K562 (cell line): Measurements from ENCODE around the gene PSMA7. TPM values are rescaled to one million over a fixed set of nuclear protein-coding genes. Genes with fewer than 3 reads are reported as not detected.
A peak's percentile ranks its signal among the peaks of the same experiment; 100 is the strongest.

ENCODE experiments used
- BACH1 ChIP-seq: fragments of 200-800 bp; sonication (Bioruptor generic); IDR thresholded peaks from 2 replicates; pipeline ENCODE4 v1.6.1; 2016; ENCODE audit warnings: missing genetic modification characterization, missing compliant biosample characterization
- CBFB ChIP-seq: sonication (generic); formaldehyde crosslinking; IDR thresholded peaks from 2 replicates; pipeline ENCODE4 v1.4.0; 2020; ENCODE audit warnings: mild to moderate bottlenecking, missing genetic modification reagents
- DLX4 ChIP-seq: fragments of 250-450 bp; sonication (Bioruptor Pico); IDR thresholded peaks from 2 replicates; pipeline ENCODE4 v1.6.1; 2021; ENCODE audit warnings: mild to moderate bottlenecking
- GABPB2 ChIP-seq: fragments of 250-450 bp; sonication (Bioruptor Pico); conservative IDR thresholded peaks from 2 replicates; pipeline ENCODE4 v1.5.1; 2021; ENCODE audit warnings: mild to moderate bottlenecking
- HNRNPUL1 ChIP-seq: fragments of 200-400 bp; formaldehyde crosslinking; IDR thresholded peaks from 2 replicates; pipeline ENCODE4 v1.6.1; 2017; ENCODE audit warnings: low read length
- IRF9 ChIP-seq: fragments of 450-650 bp; IDR thresholded peaks from 2 replicates; pipeline ENCODE4 v1.6.1; 2016; ENCODE audit warnings: missing biosample characterization, missing genetic modification characterization
- NKRF ChIP-seq: fragments of 450-650 bp; IDR thresholded peaks from 2 replicates; pipeline ENCODE4 v1.6.1; 2016; ENCODE audit warnings: borderline replicate concordance
- NONO ChIP-seq, 2 experiments: fragments of 200-400 bp in 1 of 2; fragments of 450-650 bp in 1 of 2; formaldehyde crosslinking in 1 of 2; IDR thresholded peaks; 2 replicates each; pipeline ENCODE4 v1.6.1; 2017; ENCODE audit warnings: low read depth in 2 of 2, mild to moderate bottlenecking in 2 of 2, moderate library complexity in 2 of 2, low read length in 1 of 2
- POLR2B ChIP-seq: fragments of 450-650 bp; IDR thresholded peaks from 2 replicates; pipeline ENCODE4 v1.6.1; 2018; ENCODE audit warnings: low read depth; ENCODE audit not compliant: partially characterized antibody
- PRMT5 ChIP-seq: sonication (generic); formaldehyde crosslinking; IDR thresholded peaks from 2 replicates; pipeline ENCODE4 v1.5.0; 2020; ENCODE audit warnings: missing genetic modification reagents
- RBBP5 ChIP-seq: fragments of 200-600 bp; sonication (generic); IDR thresholded peaks from 2 replicates; pipeline ENCODE4 v1.6.1; 2012; ENCODE audit warnings: borderline replicate concordance, mild to moderate bottlenecking, low read length, control low read depth, inconsistent platforms; ENCODE audit not compliant: insufficient read depth, poor library complexity, severe bottlenecking
- ZNF175 ChIP-seq: fragments of 200-800 bp; sonication (Bioruptor generic); IDR thresholded peaks from 2 replicates; pipeline ENCODE4 v1.6.1; 2016; ENCODE audit warnings: low read depth, mild to moderate bottlenecking, missing genetic modification characterization, missing compliant biosample characterization
- ZNF41 ChIP-seq: fragments of 250-450 bp; sonication (Bioruptor Pico); conservative IDR thresholded peaks from 2 replicates; pipeline ENCODE4 v1.4.0; 2020; ENCODE audit warnings: mild to moderate bottlenecking
- ZNF592 ChIP-seq: fragments of 450-650 bp; IDR thresholded peaks from 2 replicates; pipeline ENCODE4 v1.6.1; 2017; ENCODE audit warnings: antibody characterized with exemption, mild to moderate bottlenecking
- ZNF740 ChIP-seq, 3 experiments: fragments of 200-800 bp in 1 of 3; sonication (Bioruptor generic) in 1 of 3; sonication (generic) in 1 of 3; formaldehyde crosslinking in 1 of 3; IDR thresholded peaks; 2 replicates each; pipeline versions ENCODE4 v1.6.1 to v1.8.0; 2016 to 2022; ENCODE audit warnings: mild to moderate bottlenecking in 2 of 3, missing compliant biosample characterization in 2 of 3, missing genetic modification characterization in 2 of 3, missing genetic modification reagents in 1 of 3
- ZNF766 ChIP-seq: fragments of 200-800 bp; sonication (Bioruptor generic); conservative IDR thresholded peaks from 2 replicates; pipeline ENCODE4 v1.6.1; 2016; ENCODE audit warnings: missing genetic modification characterization, missing compliant biosample characterization
- ZNF77 ChIP-seq: fragments of 250-450 bp; sonication (Bioruptor Pico); IDR thresholded peaks from 2 replicates; pipeline ENCODE4 v1.5.0; 2020
- polyA plus RNA-seq, 8 experiments: library from polyadenylated mRNA; depleted of rRNA in 4 of 8; stranded (reverse) in 5 of 8; unstranded in 3 of 8; fragments of >200 nt; fragmentation: Nextera tagmentation in 2 of 8; fragmentation: Illumina TruSeq in 1 of 8; extraction: Ambion mirVana in 2 of 8; extraction: Trizol in 1 of 8; gene quantifications; 2 replicates each; pipeline versions ENCODE4 v1.2.1 to v1.2.3, GENCODE V29; 2011 to 2014; ENCODE audit warnings: inconsistent platforms in 1 of 8, missing spikeins in 1 of 8
- total RNA-seq, 7 experiments: library from RNA; depleted of rRNA in 6 of 7; stranded (reverse); fragments of >200 nt in 6 of 7; fragmentation: Illumina TruSeq in 2 of 7; extraction: Trizol in 2 of 7; gene quantifications; 2 replicates each; pipeline versions ENCODE4 v1.2.1 to v1.2.3, GENCODE V29; 2011 to 2021; ENCODE audit warnings: low replicate concordance in 1 of 7

The PSMA7 gene
- total and polyA plus RNA-seq, 9 of the 15 experiments (the other 6 are each of a cell fraction or from before 2014, with no cell fraction given) = 257 to 510 (median 393) TPM

- TF ChIP-seq IRF9 (no peak), BACH1 (tag) (no peak), ZNF766 (CRISPR knock-in tag) (0 out of 2 replicates have a peak, but pooled peaks have one; percentile 65), ZNF175 (CRISPR knock-in tag) (no peak), PRMT5 (CRISPR knock-in tag) (no peak), ZNF740 (CRISPR knock-in tag; IDR thresholded peaks at IDR 0.05) (0 out of 2 replicates have a peak, but pooled peaks have one; percentile 57), ZNF740 (tag; IDR thresholded peaks at IDR 0.05) (peak in 1 of 2 experiments; percentile 91; a peak in 2 of 4 replicates), ZNF41 (CRISPR knock-in tag) (no peak), GABPB2 (CRISPR knock-in tag) (no peak), POLR2B (peak; percentile 52), DLX4 (CRISPR knock-in tag) (no peak), ZNF77 (CRISPR knock-in tag) (no peak), RBBP5 (peak; percentile 68), NONO (IDR thresholded peaks at IDR 0.05; ENCODE audit: low read depth in 2 of 2, low read length in 1 of 2) (peak in 1 of 2 experiments; percentile 99; a peak in 3 of 4 replicates), ZNF592 (no peak), CBFB (no peak), NKRF (no peak), HNRNPUL1 (no peak)
Observed at GRCh38 chr20:62143081-62143956, at the start of gene PSMA7, which contains the start of gene SS18L1 (continued).
